Liver (tissue), 3 donors: ENCODE data around the gene P3H2.

Experiments used
- CTCF ChIP-seq: fragments of 150-350 bp; IDR thresholded peaks from 2 replicates; pipeline ENCODE4 v1.5.1; 2017; ENCODE audit warnings: improper control_type of control experiment, low read depth, low read length; ENCODE audit not compliant: missing input control
- EGR1 ChIP-seq, 2 donors: IDR thresholded peaks; 2 replicates each; pipeline ENCODE4 v1.6.1; 2016 to 2018; ENCODE audit warnings: antibody characterized with exemption in 2 of 2, low read depth in 2 of 2
- JUND ChIP-seq, 2 donors: IDR thresholded peaks; 2 replicates each; pipeline ENCODE4 v1.6.1; 2016; ENCODE audit warnings: antibody characterized with exemption in 2 of 2
- donor health status: healthy.
- donor health status: healthy.

DNA sequence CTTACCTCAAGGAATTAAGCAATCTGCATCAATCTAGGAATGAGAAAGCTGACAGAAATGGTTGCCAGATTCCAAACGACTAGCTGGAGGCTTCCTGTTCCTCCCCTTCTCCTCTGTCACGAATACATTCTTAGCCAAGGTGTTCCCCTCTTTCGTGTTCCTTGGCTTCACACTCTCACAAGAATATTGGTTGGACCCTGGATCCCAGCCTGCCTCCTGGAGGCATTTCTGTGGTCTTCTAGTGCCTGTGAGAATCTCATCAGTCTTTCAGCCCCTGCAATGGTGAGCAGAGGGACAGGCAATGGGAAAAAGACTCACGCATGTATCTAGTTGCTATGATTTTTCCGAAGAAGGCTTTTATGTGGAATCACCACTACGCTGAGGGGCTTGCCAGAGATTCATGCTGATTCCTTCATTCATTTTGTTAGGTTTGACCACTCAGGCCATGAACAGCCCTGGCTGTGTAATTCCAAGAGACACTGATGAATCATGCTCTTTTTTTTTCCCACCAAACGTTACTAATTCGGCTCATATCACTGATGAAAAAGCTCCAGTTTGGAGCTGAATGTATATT lies 1.6 kb upstream of the P3H2 start:
- TF ChIP-seq EGR1 (IDR thresholded peaks at IDR 0.05; ENCODE audit: low read depth in 2 of 2) (no peak), CTCF (no peak), JUND (IDR thresholded peaks at IDR 0.05) (no peak)
